SHP77 (cell line): ENCODE data around the gene AWAT1.
"Not testable (repeated sequence)": the region's sequence is repeated elsewhere in the genome, so short reads cannot be mapped to it uniquely, and the experiment has no call there.

ENCODE experiments used
- DNase-seq, 2 experiments: peaks; one replicate each; lab custom pipeline; 2025; lab: John Stamatoyannopoulos, UW

Gene AWAT1

DNA sequence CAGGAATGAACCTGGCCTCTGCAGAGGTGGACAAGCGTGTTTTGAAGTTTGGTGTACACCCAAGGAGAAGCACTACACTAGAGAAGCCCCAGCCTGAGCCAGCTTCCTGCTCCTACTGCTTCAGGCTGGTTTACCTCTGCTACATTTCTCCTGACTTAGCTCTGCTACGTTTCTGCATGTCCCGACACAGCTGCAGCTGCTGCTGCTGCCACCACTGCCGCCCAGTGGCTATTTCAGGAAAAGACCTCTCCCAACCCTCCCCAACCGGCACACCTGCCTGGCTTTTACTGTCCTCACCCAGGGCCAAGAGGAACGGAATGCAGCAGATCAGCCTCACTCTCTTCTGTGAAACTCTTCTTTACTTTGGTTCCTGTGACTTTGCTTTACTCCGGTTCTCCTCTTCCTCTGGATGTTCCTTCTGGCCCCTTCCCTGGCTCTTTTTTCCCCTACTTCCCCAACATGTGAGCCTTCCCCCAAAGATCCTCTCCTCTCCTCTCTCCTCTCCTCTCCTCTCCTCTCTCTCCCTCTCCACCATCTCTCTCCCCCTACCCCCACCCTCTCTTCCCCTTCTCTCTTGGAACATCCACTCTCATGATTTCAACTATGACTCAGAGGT, 28.6 kb downstream of the AWAT1 start:
- DNase-seq, result peak; percentile 24 to 49

DNA sequence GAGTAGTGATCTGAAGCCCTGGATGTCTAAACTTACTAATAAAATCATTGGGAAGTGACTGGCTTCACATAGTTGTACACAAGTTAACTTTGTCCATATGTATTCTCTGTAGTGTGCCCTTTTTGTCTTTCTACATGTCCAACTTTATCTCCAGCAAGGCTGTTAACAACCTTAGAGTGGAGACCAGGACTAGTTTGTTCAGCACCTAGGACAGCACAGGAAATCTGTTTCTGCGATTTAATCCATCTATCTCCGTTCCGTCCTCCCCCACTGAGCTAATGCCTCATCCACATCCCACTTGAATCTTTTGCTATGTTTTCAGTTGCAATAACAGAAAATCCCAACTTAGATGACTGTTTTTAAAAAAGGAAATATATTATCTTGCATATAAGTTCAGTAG, 30.3 kb downstream of the AWAT1 start:
- no peak for DNase-seq

DNA sequence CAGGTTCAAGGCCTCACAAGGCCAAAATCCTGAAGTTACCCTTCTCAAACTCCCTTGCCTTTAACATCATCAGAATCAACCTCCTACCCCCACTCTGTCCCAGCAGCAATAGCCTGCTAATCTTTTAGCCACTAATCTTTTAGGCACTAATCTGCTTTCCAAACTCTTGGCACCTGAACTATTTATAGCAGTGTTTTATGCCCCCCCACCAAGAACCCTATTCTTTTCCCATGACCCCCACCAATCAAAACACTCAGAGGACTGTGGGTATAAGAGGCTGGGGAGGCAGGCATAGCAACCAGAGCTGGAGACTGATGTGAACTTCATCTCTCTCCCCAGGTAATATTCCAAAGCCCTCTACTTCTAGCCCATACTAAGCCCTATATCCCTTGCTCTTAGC, 33.6 kb downstream of the AWAT1 start, which contains the start of gene ARR3:
TSS of gene ARR3 (plus strand) at position 301 of the 400 bp plus-strand sequence. CDS start 1,052 bp downstream, outside the sequence.
- DNase-seq, result no peak

DNA sequence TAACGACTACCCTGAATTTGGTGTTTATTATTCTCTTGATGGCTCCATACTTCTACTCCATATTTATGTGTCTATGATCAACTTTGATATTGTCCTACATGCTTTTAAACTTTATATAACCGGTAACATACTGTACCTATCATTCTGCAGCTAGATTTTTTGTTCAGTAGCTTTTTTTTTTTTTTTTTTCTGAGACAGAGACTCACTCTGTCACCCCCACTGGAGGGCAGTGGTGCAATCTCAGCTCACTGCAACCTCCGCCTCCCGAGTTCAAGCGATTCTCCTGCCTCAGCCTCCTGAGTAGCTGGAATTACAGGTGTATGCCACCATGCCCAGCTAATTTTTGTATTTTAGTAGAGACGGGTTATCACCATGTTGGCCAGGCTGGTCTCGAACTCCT, 39.6 kb downstream of the AWAT1 start:
- DNase-seq, result not testable (repeated sequence)

DNA sequence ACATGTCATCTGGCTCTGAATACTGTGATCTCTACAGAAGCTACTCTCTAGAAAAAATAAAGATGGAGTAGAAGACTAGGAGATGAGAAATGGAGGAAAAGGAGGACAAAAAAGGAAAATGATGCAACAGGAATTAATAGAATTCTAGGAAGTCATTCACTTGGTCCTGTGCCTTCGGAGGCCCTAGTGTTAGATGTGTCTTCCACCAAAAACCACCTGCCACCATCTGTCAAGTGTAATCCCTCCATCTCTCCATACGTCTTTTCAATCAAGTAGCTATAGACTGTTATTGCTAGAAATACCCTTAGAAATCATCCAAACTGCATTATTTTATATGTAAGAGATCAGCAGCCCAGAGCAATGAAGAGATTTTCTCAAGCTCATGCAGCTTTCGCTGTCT, 44.6 kb downstream of the AWAT1 start:
- no peak for DNase-seq

DNA sequence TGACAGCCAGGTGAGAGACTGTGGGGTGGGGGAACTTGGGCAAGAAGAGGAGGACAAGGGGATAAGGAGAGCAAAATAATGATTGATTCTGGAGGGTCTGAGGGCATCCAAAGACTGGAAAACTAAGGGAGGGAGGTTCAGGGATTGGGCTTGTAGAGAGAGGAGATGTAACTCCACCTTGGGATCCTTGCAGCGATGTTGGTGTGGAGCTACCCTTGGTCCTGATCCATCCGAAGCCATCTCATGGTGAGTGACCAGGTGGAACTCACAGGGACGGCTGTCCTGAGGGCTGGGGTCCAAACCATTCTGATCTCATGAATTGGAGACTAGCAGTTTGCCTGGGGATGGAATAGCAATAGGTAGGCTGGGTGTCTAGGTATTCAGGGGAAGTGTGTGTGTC, 46.1 kb downstream of the AWAT1 start:
- DNase-seq, result no peak

DNA sequence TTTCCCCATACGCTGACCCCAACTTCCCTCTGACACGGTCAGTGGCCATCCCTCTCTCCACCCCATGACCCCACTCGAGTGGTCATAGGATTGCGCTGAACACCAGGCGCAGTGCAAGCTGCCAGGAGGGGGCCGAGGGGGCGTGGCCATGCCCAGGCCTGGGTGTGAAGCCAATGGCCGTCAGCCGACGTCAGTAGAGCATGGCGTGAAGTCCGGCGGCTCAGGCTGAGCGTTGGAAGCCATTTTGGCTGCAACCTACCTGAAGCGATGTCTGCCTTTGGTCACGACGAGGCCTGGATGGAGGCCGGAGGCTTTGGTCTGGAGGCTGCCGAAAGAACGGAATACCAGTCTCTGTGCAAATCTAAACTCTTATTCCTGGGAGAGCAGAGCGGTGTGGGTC, 47.5 kb downstream of the AWAT1 start, which contains the start of gene RAB41:
TSS of gene RAB41 (plus strand) at position 222 of the 400 bp plus-strand sequence. CDS start at position 268, 46 bp downstream.
- no peak for DNase-seq

DNA sequence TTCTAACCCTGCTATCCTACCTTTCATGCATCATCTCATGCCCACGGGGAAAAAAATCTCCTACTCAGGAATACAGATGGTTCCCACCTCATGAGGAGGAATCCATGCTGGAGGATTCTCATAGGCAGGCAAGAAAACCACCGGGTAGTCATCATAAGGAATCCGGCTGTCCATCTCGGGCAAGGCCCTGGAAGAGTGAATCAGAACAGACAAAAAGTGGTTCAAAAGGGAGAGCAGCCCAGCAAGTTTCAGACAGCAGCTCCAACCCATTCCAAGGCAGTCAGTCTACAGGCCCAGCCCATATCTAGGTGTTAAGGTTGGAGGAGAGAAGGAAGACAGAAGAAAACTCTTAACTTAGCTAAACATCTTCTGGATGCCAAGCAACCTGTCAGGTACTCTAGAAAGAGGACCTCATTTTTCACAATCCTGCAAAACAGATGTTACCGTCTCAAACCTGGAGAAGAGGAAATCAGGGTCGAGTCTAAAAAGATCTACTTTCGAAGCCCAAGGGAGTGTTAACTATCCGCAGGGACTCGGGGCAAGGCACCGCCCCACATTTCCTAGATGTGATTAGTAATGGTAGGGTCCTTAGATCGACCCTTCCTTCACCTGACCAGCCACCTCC, 54.8 kb downstream of the AWAT1 start:
- DNase-seq, result no peak
